Loucy (cell line): ENCODE data around the gene TM9SF1.

Experiments used
- H2AFZ ChIP-seq: fragments of 200-600 bp; sonication (generic); 2 replicates; pipeline ENCODE4 v1.6.0; 2016; ENCODE audit warnings: antibody characterized with exemption, mild to moderate bottlenecking, low read length, moderate library complexity
- H3F3A ChIP-seq: fragments of 200-600 bp; 2 replicates; pipeline ENCODE4 v1.6.0; 2016; ENCODE audit warnings: antibody characterized with exemption, low read depth, mild to moderate bottlenecking
- H3K27me3 ChIP-seq: fragments of 200-600 bp; sonication (generic); 2 replicates; pipeline ENCODE4 v1.6.1; 2014; ENCODE audit warnings: low read length, mild to moderate bottlenecking; ENCODE audit not compliant: insufficient read depth, poor library complexity, severe bottlenecking
- H3K36me3 ChIP-seq: fragments of 200-600 bp; sonication (generic); 2 replicates; pipeline ENCODE4 v1.6.1; 2016; ENCODE audit warnings: low read length; ENCODE audit not compliant: insufficient read depth
- H3K4me1 ChIP-seq: fragments of 200-600 bp; sonication (generic); 2 replicates; pipeline ENCODE4 v1.5.1; 2014; ENCODE audit warnings: low read length, mild to moderate bottlenecking; ENCODE audit not compliant: insufficient read depth, poor library complexity, severe bottlenecking
- H3K4me2 ChIP-seq: fragments of 200-600 bp; sonication (generic); 2 replicates; pipeline ENCODE4 v1.6.0; 2014; ENCODE audit warnings: antibody characterized with exemption, low read length, low read depth, mild to moderate bottlenecking; ENCODE audit not compliant: poor library complexity, severe bottlenecking
- H3K4me3 ChIP-seq: fragments of 200-600 bp; sonication (generic); 2 replicates; pipeline ENCODE4 v1.5.1; 2014; ENCODE audit warnings: low read length, mild to moderate bottlenecking, mixed read lengths; ENCODE audit not compliant: poor library complexity, severe bottlenecking
- H3K79me2 ChIP-seq: fragments of 200-600 bp; sonication (generic); 2 replicates; pipeline ENCODE4 v1.6.1; 2014; ENCODE audit warnings: low read length; ENCODE audit not compliant: insufficient read depth
- H3K9ac ChIP-seq: fragments of 200-600 bp; sonication (generic); 2 replicates; pipeline ENCODE4 v1.6.0; 2014; ENCODE audit warnings: mild to moderate bottlenecking, low read depth, low read length, moderate library complexity; ENCODE audit not compliant: poor library complexity, severe bottlenecking
- H3K9me2 ChIP-seq: fragments of 200-600 bp; sonication (generic); replicated peaks from 2 replicates; pipeline ENCODE4 v1.6.1; 2016; ENCODE audit warnings: low read depth, low read length, mixed read lengths
- H3K9me3 ChIP-seq: fragments of 200-600 bp; sonication (generic); 2 replicates; pipeline ENCODE4 v1.6.1; 2014; ENCODE audit warnings: mild to moderate bottlenecking, antibody characterized with exemption, low read length, low read depth; ENCODE audit not compliant: insufficient read depth
- H4K20me1 ChIP-seq: fragments of 200-600 bp; sonication (generic); 2 replicates; pipeline ENCODE4 v1.6.0; 2014; ENCODE audit warnings: antibody characterized with exemption, low read length, mild to moderate bottlenecking; ENCODE audit not compliant: insufficient read depth, poor library complexity, severe bottlenecking
- EZH2phosphoT487 ChIP-seq: fragments of 200-600 bp; IDR thresholded peaks from 2 replicates; pipeline ENCODE4 v1.6.1; 2018; ENCODE audit warnings: antibody characterized with exemption, mild to moderate bottlenecking, moderate library complexity, borderline replicate concordance
- TF ChIP-seq, protein P1 (sequence below): fragments of 200-600 bp; sonication (generic); conservative IDR thresholded peaks from 2 replicates; pipeline ENCODE4 v1.5.1; 2014; ENCODE audit warnings: mild to moderate bottlenecking, antibody characterized with exemption, low read length

The TM9SF1 gene

DNA sequence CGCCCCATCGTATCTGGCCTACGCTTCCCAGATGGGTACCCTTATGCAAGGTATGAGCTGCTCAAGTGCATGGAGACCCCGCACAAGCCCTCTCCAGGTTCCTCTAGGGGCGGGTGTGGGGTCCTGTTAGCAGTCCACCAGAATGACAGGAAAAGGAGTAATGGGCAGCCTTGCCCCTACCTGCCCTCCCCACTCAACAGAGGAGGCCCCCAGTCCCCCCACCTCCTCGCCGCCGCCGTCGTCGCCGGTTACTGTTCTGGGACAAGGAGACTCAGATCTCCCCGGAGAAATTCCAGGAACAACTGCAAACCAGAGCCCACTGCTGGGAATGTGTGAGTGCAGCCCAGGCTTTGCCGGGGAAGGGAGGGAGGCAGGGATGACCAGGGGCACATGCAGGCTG is 17.4 kb downstream of the TM9SF1 start:
- Histone ChIP-seq H4K20me1 (no peaks in the 10 kb centered on the region), H3K36me3 (peaks cover 7% of the 10 kb centered on the region; the same call in 1 of the 2 replicates), H3K4me1 (no peaks in the 10 kb centered on the region), H3K4me3 (no peak overlapping the region), H2AFZ (no peak overlapping the region), H3K79me2 (no peaks in the 10 kb centered on the region), H3K4me2 (no peak overlapping the region), H3F3A (no peaks in the 10 kb centered on the region), H3K9ac (no peak overlapping the region), H3K9me2 (no peaks in the 10 kb centered on the region), H3K9me3 (no peaks in the 10 kb centered on the region), H3K27me3 (no peaks in the 10 kb centered on the region)
- no peak for TF ChIP-seq EZH2phosphoT487
- TF ChIP-seq, protein P1, sequence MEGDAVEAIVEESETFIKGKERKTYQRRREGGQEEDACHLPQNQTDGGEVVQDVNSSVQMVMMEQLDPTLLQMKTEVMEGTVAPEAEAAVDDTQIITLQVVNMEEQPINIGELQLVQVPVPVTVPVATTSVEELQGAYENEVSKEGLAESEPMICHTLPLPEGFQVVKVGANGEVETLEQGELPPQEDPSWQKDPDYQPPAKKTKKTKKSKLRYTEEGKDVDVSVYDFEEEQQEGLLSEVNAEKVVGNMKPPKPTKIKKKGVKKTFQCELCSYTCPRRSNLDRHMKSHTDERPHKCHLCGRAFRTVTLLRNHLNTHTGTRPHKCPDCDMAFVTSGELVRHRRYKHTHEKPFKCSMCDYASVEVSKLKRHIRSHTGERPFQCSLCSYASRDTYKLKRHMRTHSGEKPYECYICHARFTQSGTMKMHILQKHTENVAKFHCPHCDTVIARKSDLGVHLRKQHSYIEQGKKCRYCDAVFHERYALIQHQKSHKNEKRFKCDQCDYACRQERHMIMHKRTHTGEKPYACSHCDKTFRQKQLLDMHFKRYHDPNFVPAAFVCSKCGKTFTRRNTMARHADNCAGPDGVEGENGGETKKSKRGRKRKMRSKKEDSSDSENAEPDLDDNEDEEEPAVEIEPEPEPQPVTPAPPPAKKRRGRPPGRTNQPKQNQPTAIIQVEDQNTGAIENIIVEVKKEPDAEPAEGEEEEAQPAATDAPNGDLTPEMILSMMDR = no peak

- TF ChIP-seq EZH2phosphoT487 = no peak
- TF ChIP-seq, protein P1 = no peak
- H3K9me2 ChIP-seq = no peaks in the 10 kb centered on the region
Observed at GRCh38 chr14:24177041-24177825, 18.0 kb downstream of the TM9SF1 start.

DNA sequence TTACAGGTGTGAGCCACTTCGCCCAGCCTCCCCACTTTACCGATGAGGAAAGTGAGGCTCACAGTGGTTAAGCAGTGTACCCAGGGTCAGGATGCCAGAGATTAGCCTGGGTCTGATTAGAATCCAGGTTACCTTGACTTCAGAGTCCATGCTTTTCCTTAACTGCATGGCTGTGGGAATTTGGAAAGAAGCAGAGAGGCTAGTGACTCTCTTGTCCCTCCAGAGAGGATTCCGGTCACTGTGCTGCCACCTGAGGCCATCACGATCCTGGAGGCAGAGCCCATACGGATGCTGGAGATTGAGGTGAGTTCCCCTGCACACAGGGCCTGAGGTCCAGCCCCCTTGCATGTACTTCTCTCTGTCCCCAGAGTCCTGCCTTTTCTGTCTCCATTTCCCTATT is 18.6 kb downstream of the TM9SF1 start:
- no peak overlapping the region for H3K9ac ChIP-seq
- no peaks in the 10 kb centered on the region for H3K9me2 ChIP-seq
- H3K4me1 ChIP-seq = no peaks in the 10 kb centered on the region
- TF ChIP-seq, protein P1 = no peak
- TF ChIP-seq EZH2phosphoT487 = no peak
- H3K9me3 ChIP-seq = no peaks in the 10 kb centered on the region
- H3K4me2 ChIP-seq = no peak overlapping the region
- H3K36me3 ChIP-seq = peaks cover 7% of the 10 kb centered on the region; the same call in 1 of the 2 replicates
- H4K20me1 ChIP-seq = no peaks in the 10 kb centered on the region
- H3K79me2 ChIP-seq = no peaks in the 10 kb centered on the region
- H3K27me3 ChIP-seq = no peaks in the 10 kb centered on the region
- H3K4me3 ChIP-seq = no peak overlapping the region
- no peak overlapping the region for H2AFZ ChIP-seq
- no peaks in the 10 kb centered on the region for H3F3A ChIP-seq

More at GRCh38 chr14:24177041-24177825, 18.0 kb downstream of the TM9SF1 start:
- Histone ChIP-seq H3F3A (no peaks in the 10 kb centered on the region), H3K4me2 (no peak overlapping the region), H3K79me2 (no peaks in the 10 kb centered on the region), H3K4me1 (no peaks in the 10 kb centered on the region), H3K36me3 (peaks cover 7% of the 10 kb centered on the region; the same call in 1 of the 2 replicates), H3K9me3 (no peaks in the 10 kb centered on the region), H3K27me3 (no peaks in the 10 kb centered on the region), H3K9ac (no peak overlapping the region), H2AFZ (no peak overlapping the region), H4K20me1 (no peaks in the 10 kb centered on the region), H3K4me3 (no peak overlapping the region)
